ENCODE results near the gene DENND6A. TPM values are rescaled to one million over a fixed set of nuclear protein-coding genes. Genes with fewer than 3 reads are reported as not detected.
A peak's percentile ranks its signal among the peaks of the same experiment; 100 is the strongest.
"Not testable (repeated sequence)": the region's sequence is repeated elsewhere in the genome, so short reads cannot be mapped to it uniquely, and the experiment has no call there.

The DENND6A gene
- total RNA-seq, 1 donor from 2014 or later = 25.9 TPM

DNA sequence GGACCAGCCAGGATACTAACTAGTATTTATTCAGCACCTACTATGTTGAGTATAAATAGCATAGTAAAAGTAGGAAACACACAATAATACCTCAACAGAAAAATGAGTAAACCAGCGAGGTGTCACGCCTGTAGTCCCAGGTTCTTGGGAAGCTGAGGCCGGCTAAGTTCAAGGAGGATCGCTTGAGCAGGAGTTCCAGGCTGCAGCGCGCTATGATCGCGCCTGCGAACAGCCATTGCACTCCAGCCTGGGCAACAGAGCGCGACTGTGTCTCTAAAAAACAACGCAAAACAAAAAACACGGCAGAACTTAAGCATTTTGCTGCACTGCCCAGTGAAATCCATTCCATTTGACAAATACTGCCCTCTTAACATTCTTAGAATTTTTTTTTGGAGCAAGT is 1.3 kb upstream of the DENND6A start:
- H3K27ac ChIP-seq = no peak overlapping the region
- no peaks in the 10 kb centered on the region for H3K9me3 ChIP-seq
- ATAC-seq (peak; percentile 6), DNase-seq (no peak)
- intact Hi-C loops (cut with DNase I) = no loop called here
- TF ChIP-seq CTCF (IDR thresholded peaks at IDR 0.05) = no peak
- no peaks in the 10 kb centered on the region for H3K36me3 ChIP-seq
- no peaks in the 10 kb centered on the region for H3K27me3 ChIP-seq
- no peak overlapping the region for H3K4me3 ChIP-seq
- H3K4me1 ChIP-seq = peaks cover 24% of the 10 kb centered on the region

DNA sequence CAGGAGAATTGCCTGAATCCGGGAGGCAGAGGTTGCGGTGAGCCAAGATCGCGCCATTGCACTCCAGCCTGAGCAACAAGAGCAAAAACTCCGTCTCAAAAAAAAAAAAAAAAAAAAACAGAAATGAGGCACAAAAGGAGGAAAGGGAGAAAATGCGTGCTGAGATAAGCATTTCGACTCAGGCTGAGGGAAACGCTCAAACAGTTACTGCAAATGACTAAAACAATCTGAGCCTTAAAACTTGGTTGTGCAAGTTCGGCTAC is 813 bp downstream of the DENND6A start:
- ATAC-seq; intact Hi-C loops (cut with DNase I); H3K9me3 ChIP-seq; H3K36me3 ChIP-seq; DNase-seq; H3K27me3 ChIP-seq: not testable (repeated sequence)
- H3K4me1 ChIP-seq = peaks cover 33% of the 10 kb centered on the region
- peak overlapping the region; percentile 98 for H3K27ac ChIP-seq
- peak overlapping the region; percentile 73 for H3K4me3 ChIP-seq

GRCh38 chr3:57691411-57692132 is 1.3 kb downstream of the DENND6A start:
- intact Hi-C loops (cut with DNase I) = no loop called here
- no peak for TF ChIP-seq CTCF (IDR thresholded peaks at IDR 0.05)

DNA sequence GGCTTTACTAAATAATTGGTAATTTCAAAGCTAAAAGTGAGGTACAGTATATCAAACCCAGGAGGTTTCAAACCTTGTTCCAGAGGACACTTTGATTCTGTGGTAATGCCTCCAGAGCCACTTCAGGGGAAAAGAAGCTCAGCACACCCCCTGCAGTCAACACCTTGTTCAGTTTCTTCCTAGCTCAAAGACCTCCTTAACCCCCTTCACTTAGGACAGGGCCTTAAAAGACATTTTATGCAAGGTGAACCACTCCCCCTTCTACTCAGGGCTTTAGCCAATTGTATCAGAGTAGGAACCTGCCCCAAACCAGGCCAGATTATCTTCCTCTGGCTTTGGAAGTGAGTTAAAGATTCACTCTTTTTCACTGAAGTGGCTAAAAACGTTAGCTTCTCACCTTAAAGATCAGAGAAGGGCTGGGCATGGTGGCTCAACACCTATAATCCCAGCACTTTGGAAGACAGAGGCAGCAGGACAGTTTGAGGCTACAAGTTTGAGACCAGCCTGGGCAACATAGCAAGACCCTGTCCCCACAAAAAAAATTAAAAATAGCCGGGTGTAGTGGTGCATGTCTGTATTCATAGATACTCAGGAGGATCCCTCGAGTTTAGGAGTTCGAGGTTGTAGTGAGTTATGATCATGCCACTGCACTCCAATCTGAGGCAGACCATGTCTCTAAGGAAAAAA is 3.4 kb downstream of the DENND6A start:
- Histone ChIP-seq H3K27me3 (no peaks in the 10 kb centered on the region), H3K9me3 (no peaks in the 10 kb centered on the region), H3K4me3 (no peak overlapping the region), H3K36me3 (no peaks in the 10 kb centered on the region), H3K27ac (no peak overlapping the region), H3K4me1 (peaks cover 38% of the 10 kb centered on the region)
- ATAC-seq (no peak), DNase-seq (no peak)
- TF ChIP-seq CTCF (IDR thresholded peaks at IDR 0.05) = no peak
- intact Hi-C loops (cut with DNase I) = no loop called here

More at GRCh38 chr3:57691411-57692132, 1.3 kb downstream of the DENND6A start:
- no peak for ATAC-seq
- Histone ChIP-seq H3K9me3 (no peaks in the 10 kb centered on the region), H3K36me3 (no peaks in the 10 kb centered on the region), H3K27ac (peak overlapping the region; percentile 98), H3K27me3 (no peaks in the 10 kb centered on the region), H3K4me3 (peak overlapping the region; percentile 73), H3K4me1 (peaks cover 38% of the 10 kb centered on the region)
- no peak for DNase-seq

DNA sequence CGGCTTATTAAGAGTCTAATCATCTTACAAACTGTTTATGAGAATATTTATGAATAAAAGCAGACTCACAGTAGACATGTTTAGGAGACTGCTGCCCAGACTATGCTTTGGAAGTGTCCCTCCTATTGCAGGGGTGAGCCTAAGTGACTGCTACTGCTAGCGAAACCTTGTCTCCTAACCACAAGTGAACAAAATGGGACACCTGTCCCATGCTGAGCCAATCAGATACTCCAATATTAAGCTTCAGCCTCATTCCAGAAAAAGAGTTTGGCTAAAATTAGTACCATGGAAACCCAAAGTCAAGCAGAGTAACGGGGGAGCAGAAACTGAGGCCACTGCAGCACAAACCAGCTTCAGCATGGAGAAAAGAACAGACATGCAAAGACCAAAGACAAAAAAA is 4.6 kb downstream of the DENND6A start:
- H3K27ac ChIP-seq = no peak overlapping the region
- H3K36me3 ChIP-seq = no peaks in the 10 kb centered on the region
- no peak overlapping the region for H3K4me3 ChIP-seq
- intact Hi-C loops (cut with DNase I) = no loop called here
- H3K27me3 ChIP-seq = no peaks in the 10 kb centered on the region
- no peak for ATAC-seq
- TF ChIP-seq CTCF (IDR thresholded peaks at IDR 0.05) = no peak
- H3K9me3 ChIP-seq = no peaks in the 10 kb centered on the region
- H3K4me1 ChIP-seq = peaks cover 29% of the 10 kb centered on the region
- no peak for DNase-seq

GRCh38 chr3:57683286-57683685 is 9.6 kb downstream of the DENND6A start:
- no peak overlapping the region for H3K4me3 ChIP-seq
- H3K9me3 ChIP-seq = no peaks in the 10 kb centered on the region
- ATAC-seq = no peak
- TF ChIP-seq CTCF (IDR thresholded peaks at IDR 0.05) = no peak
- DNase-seq = no peak
- H3K36me3 ChIP-seq = no peaks in the 10 kb centered on the region
- no peak overlapping the region for H3K27ac ChIP-seq
- intact Hi-C loops (cut with DNase I) = no loop called here
- peaks cover 6% of the 10 kb centered on the region for H3K4me1 ChIP-seq
- H3K27me3 ChIP-seq = no peaks in the 10 kb centered on the region

Measured in upper lobe of right lung (tissue), 1 donor.